GM19463 (cell line): ENCODE results near the gene ANKS1B.
"Not testable (repeated sequence)": the region's sequence is repeated elsewhere in the genome, so short reads cannot be mapped to it uniquely, and the experiment has no call there.

Source experiments
- ATAC-seq: cut with Tn5 transposase; IDR thresholded peaks from one replicate; pipeline ENCODE4 v1.9.1; 2021; ENCODE audit warnings: mild to moderate bottlenecking, moderate library complexity; ENCODE audit not compliant: unreplicated experiment

ANKS1B gene

GRCh38 chr12:98847242-98847641, 1137.5 kb downstream of the ANKS1B start:
- ATAC-seq, result no peak

GRCh38 chr12:98845957-98846356, 1138.8 kb downstream of the ANKS1B start:
- ATAC-seq, result no peak

- no peak for ATAC-seq
These were observed 1144.4 kb downstream of the ANKS1B start for GRCh38 chr12:98840325-98840724.

- ATAC-seq, result no peak
These were observed 1146.5 kb downstream of the ANKS1B start for GRCh38 chr12:98838231-98838647.

DNA sequence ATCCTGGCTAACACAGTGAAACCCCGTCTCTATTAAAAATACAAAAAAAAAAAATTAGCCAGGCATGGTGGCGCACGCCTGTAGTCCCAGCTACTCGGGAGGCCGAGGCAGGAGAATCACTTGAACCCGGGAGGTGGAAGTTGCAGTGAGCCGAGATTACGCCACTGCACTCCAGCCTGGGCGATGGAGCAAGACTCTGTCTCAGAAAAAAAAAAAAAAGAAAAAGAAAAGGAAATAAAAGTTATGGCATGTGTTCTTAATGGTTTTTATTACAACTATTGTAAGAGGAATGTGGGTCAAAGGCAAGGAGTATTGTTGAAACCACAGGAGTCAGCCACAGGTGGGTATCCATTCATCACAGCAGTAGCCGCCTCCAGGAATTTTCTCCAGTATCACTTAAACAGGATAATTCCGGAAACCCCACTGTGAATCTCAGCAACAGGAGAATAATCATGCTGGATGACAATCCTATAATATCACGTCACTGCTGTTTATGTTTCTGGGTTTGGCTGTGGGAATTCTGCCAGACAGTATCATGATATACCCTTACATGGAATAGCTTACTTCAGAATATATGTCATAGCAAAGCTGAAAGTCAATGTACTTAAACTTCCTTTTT, 1147.5 kb downstream of the ANKS1B start:
- not testable (repeated sequence) for ATAC-seq

DNA sequence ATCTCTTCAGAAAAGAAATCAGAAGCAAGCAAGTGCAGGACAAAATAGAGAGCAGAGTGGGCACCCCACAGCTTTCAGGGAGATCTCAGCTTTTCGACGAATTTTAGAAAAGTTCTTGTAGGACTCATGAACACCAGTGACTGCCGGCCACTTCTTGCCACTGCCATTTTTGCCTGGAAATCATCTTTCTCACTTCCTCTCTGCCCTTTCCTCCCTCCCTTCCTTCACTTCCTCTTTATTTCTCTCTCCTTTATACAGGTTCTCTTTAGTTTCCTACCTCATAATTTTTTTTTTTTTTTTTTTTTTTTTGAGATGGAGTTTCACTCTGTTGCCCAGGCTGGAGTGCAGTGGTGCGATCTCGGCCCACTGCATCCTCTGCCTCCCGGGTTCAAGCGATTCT, 1154.1 kb downstream of the ANKS1B start:
- no peak for ATAC-seq

GRCh38 chr12:98828802-98829600, 1155.7 kb downstream of the ANKS1B start:
- no peak for ATAC-seq

DNA sequence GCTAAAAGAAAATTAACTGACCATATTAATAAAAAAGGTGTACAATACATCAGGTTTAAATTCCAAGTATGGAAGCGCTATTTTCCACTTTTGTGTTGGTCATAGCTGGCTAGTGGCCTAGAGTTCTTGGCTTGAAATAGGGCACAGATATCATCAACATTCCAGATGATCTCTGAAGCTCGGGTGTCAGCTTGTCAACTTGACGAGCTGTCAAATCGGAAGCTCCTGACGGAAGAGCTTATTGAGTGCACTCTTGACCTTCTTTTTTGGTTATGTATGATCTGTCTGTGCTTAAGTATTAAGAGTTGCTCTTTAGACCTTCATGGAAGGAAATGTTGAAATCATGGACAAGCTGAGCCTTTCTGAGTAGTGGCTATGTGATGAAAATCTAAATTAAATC, 1161.7 kb downstream of the ANKS1B start:
- no peak for ATAC-seq

- no peak for ATAC-seq
These were observed 1162.9 kb downstream of the ANKS1B start for GRCh38 chr12:98821866-98822265.

DNA sequence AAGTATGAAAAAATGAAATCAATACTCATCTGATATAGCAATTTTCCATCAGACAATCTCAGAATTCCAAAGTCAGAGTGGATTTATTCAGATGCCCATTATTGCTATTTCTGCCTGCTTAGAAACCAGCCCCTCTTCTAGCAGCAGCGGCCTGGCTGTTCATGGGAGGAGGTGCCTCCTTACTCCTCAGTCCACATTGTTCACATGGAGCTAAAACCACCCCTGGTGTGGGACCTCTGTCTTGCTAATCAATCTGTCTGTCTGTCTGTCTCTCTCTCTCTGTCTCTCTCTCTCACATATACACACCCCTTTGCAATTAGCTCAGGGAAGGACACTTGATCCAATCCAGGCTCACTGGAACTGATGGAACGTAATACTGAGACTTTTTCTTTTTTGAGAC, 1163.5 kb downstream of the ANKS1B start:
- ATAC-seq, result no peak

GRCh38 chr12:98819821-98820404, 1164.8 kb downstream of the ANKS1B start:
- ATAC-seq, result no peak

DNA sequence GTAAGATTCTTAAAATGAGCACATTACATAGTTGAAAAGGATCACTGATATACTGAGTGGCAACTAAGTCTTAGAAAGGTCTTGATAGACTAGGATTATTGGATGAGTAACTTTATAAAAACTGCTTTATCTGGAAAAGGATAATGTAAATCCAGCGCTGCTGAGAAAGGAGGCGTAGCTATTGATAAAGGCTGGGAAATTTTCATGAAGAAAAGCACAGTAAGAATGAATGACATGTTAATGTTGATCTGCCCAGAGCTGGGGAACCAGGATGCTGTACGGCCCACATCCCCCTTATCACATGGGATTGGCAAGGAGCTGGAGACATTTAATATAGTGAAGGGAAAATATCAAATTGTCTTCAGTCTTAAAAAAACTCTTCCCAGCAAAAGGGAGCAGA, 1165.7 kb downstream of the ANKS1B start:
- no peak for ATAC-seq

DNA sequence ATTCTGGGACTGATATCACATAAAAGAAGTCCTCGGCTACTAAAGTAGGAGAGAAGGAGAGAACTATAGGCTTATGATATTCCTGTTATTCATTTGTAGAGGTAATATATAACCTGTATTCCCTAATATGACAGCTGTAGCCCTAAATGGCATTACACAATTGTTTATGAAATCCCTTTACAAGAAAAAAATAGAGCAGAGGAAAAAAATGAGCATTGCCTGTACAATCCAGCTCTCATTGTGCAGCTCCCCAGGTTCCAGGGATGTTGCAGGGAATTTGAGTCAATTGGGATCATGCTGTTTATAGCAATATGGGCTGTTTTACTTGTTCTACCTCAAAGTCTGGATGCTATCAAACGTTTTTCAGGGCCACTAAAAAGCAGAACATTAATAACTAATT, 1166.5 kb downstream of the ANKS1B start:
- ATAC-seq, result no peak

DNA sequence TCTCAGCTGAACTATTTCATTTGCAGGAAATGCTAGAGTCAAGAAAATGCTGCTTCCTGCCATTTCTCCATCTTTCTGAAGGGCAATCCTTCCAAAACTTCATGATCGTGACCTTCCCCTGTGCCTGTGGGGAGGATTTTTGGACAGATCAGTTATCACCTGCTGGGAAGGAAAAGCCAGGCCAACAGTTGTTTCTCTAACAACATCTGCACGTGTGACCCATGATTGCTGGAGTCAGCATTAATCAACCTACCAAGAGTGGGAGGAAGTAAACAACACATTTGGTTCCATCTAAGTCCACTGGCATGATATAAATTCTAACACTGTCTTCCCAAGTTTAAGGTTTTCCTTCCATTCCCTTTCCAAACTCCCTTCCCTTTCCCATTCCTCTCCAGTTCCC, 1167.0 kb downstream of the ANKS1B start:
- no peak for ATAC-seq

DNA sequence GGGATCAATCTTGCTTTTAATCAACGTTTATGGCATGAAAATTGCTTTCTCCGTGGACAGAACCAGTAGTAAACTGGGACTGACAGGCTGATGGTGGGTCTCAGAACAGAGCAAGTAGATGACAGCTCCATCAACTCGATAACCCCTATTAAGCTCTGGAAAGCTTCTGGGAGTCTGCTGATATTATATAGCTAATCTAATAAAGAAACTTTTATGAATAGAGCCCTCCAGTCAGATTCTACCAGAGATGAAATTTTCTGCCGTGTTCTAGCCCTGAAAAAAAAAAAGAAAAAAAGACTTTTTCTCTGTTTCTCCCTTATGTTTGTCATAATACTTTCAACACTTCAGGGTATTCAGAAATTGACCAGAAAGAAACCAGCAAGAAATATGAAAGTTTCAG, 1168.0 kb downstream of the ANKS1B start:
- no peak for ATAC-seq

GRCh38 chr12:98814254-98814653, 1170.5 kb downstream of the ANKS1B start:
- ATAC-seq, result no peak

DNA sequence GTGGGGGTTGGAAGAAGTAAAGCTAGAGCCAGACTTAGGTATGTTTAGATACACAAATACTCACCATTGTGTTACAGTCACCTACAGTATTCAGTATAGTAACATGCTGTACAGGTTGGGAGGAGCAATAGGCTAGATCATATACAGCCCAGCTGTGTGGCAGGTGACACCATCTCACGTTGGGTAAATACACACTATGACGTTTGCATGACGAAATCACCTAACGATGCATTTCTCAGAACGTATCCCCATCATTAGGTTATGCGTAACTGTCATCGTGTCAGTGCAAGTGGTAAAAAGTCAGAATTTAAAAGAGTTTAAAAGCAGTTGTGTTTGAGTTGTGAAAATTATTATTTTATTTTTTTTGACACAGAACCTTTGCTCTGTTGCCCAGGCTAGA, 1172.5 kb downstream of the ANKS1B start:
- ATAC-seq, result no peak

DNA sequence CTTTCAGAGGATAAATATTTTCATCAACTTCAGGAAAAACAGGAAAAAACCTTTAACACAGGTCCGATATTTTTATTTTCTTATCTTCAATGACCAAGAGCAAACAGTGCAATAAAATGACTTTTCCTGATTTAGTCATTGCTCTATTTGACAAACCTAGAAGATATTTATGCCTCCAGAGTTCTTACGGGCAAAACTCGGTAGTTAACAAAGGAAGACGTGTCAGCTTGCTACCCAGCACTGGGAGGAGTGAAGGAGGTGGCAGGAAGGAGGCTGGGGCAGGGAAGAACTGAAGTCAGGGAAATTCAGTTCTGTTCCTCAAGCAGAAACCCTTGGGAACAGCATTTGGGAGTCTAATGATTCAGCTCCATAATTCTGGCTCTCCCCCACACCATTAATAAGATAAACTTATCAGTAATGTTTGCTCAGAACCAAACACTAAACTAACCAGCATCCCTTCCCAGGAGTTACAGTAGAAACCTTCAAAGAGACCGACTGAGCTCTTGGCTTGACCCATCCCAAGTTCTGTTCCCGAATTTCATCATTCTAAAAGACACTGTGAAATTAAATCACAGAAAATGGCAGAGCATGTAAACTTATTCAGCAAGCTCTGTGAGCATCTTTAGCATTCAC, 1176.4 kb downstream of the ANKS1B start:
- no peak for ATAC-seq

DNA sequence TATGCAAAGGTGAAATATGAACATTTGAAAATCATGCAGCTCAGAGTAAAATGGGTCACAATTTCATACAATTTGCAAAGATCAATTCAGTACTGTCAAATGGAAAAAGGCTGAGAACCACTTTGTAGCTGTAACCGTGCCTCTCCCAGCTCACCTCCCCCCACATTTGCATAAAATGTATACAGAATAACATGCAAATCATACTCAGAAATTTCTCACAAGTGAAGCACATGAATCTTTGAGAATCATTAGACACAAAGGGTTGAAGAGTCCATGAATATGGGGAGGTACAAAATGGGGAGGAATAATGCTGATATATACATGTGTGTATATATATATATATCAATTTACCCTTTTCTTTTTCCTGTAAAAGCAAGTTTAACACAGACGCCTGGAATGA, 1177.5 kb downstream of the ANKS1B start:
- no peak for ATAC-seq

- no peak for ATAC-seq
These were observed 1181.1 kb downstream of the ANKS1B start for GRCh38 chr12:98803468-98804209.

GRCh38 chr12:98799822-98800221, 1184.9 kb downstream of the ANKS1B start:
- ATAC-seq, result no peak
